ENCODE data around the gene NOP58. TPM values are rescaled to one million over a fixed set of nuclear protein-coding genes. Genes with fewer than 3 reads are reported as not detected.
"Not testable (repeated sequence)": the region's sequence is repeated elsewhere in the genome, so short reads cannot be mapped to it uniquely, and the experiment has no call there.

The NOP58 gene
- total and polyA plus RNA-seq, 2 of the 4 experiments (the other 2 are of a cell fraction): 45.3 to 54.0 TPM

DNA sequence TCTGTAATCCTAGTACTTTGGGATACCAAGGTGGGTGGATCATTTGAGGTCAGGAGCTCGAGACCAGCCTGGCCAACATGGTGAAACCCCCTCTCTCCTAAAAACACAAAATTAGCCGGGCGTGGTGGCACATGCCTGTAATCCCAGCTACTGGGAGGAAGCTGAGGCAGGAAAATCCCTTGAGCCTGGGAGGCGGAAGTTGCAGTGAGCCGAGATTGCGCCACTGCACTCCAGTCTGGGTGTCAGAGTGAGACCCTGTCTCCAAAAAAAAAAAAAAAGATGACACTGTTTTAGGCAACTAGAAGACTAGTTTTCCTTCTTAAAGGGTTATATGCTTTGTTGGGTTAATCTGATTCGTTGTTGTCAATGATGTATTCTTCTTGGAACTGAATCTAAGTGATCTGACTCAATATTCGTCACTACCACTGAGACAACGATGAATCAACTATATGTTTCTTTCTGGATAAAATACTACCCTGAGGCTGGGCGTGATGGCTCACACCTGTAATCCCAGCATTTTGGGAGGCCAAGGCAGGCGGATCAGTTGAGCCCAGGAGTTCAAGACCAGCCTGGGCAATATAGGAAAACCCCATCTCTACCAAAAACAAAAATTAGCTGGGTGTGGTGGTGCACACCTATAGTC is 10.6 kb downstream of the NOP58 start:
- whole genome bisulfite sequencing, 2 experiments (ENCODE audit: extremely low coverage in 2 of 2, insufficient read length in 1 of 2): 73% methylated on average over 4 of the region's 11 CpGs; no CpG with 5 or more reads in 1 of the 2 experiments
- H2AK5ac ChIP-seq (ENCODE audit: low read depth, low read length); CTCF ChIA-PET; H3K56ac ChIP-seq (ENCODE audit: extremely low read depth, insufficient read depth, low read length); H3K18ac ChIP-seq (ENCODE audit: low read depth, low read length); H3K4ac ChIP-seq (ENCODE audit: low read depth, low read length); H3K23ac ChIP-seq (ENCODE audit: low read depth, low read length); H2AK9ac ChIP-seq (replicated peaks; ENCODE audit: low read depth, low read length, poor library complexity); H3K4me2 ChIP-seq (ENCODE audit: low read depth, low read length); H4K5ac ChIP-seq (ENCODE audit: low read depth, low read length); intact Hi-C loops (cut with micrococcal nuclease); H2BK20ac ChIP-seq (ENCODE audit: low read depth, low read length); H4K8ac ChIP-seq (ENCODE audit: low read depth in 2 of 2, low read length in 2 of 2); H3K4me1 ChIP-seq (ENCODE audit: control insufficient read depth, insufficient read depth, low read length); H3K9me1 ChIP-seq (ENCODE audit: insufficient read depth, low read length); H3K9me3 ChIP-seq (ENCODE audit: control insufficient read depth, insufficient read depth, low read length); in situ Hi-C loops (cut with MboI; ENCODE audit: low sequenced_read_pairs); BruUV-seq (replicated peaks); H2AFZ ChIP-seq (replicated peaks; ENCODE audit: low read length, poor library complexity); H3K14ac ChIP-seq (replicated peaks; ENCODE audit: low read depth, low read length); H4K91ac ChIP-seq (ENCODE audit: insufficient read depth, low read depth, low read length); dilution Hi-C loops (cut with HindIII; ENCODE audit: low sequenced_read_pairs, unreplicated experiment); H3K9ac ChIP-seq (ENCODE audit: low read depth, low read length); H3K27me3 ChIP-seq (ENCODE audit: control insufficient read depth, insufficient read depth, low read length); H2BK15ac ChIP-seq (ENCODE audit: low read depth, low read length); H3K4me3 ChIP-seq (ENCODE audit: insufficient read depth, low read depth, low read length); POLR2A ChIA-PET (ENCODE audit: unreplicated experiment): not testable (repeated sequence)
- Histone ChIP-seq H2BK120ac (ENCODE audit: low read depth, low read length) (0 out of 2 replicates have a peak overlapping the region, but pooled peaks have one; percentile 27), H4K20me1 (ENCODE audit: insufficient read depth, low read length) (peaks cover 67% of the 10 kb centered on the region), H3K79me1 (ENCODE audit: low read depth in 1 of 2, low read length in 2 of 2) (peaks cover 14 to 47% of the 10 kb centered on the region in 2 experiments), H3K27ac (ENCODE audit: insufficient read depth, low read length) (peak overlapping the region; percentile 5; the same call in 1 of the 2 replicates), H3K36me3 (ENCODE audit: control insufficient read depth, insufficient read depth, low read length) (peaks cover 16% of the 10 kb centered on the region), H2BK5ac (ENCODE audit: low read depth, low read length, poor library complexity, severe bottlenecking) (peak overlapping the region; percentile 78)
- TF ChIP-seq CEBPB (IDR thresholded peaks at IDR 0.05; ENCODE audit: low read depth, low read length): peak; percentile 69
- DNase-seq (peak; percentile 90), ATAC-seq (ENCODE audit: low read depth) (peak; percentile 33; the same call in 1 of the 2 replicates)

All from IMR-90 (cell line).